NCI-H1105 (cell line): ENCODE results near the gene DCHS1.
A peak's percentile ranks its signal among the peaks of the same experiment; 100 is the strongest.
"Not testable (repeated sequence)": the region's sequence is repeated elsewhere in the genome, so short reads cannot be mapped to it uniquely, and the experiment has no call there.

Experiments used
- DNase-seq: peaks from one replicate; lab custom pipeline; 2025; lab: John Stamatoyannopoulos, UW

DCHS1 gene

GRCh38 chr11:6655790-6656583, at the start of gene DCHS1:
Gene DCHS1 (minus strand): TSS chr11:6655809. CDS start chr11:6641613, 14,196 bp downstream.
- DNase-seq, result peak; percentile 34

- peak; percentile 31 for DNase-seq
These were observed 47.8 kb upstream of the DCHS1 start for GRCh38 chr11:6703247-6704063.

GRCh38 chr11:6701955-6702354, 46.3 kb upstream of the DCHS1 start:
- DNase-seq, result not testable (repeated sequence)

DNA sequence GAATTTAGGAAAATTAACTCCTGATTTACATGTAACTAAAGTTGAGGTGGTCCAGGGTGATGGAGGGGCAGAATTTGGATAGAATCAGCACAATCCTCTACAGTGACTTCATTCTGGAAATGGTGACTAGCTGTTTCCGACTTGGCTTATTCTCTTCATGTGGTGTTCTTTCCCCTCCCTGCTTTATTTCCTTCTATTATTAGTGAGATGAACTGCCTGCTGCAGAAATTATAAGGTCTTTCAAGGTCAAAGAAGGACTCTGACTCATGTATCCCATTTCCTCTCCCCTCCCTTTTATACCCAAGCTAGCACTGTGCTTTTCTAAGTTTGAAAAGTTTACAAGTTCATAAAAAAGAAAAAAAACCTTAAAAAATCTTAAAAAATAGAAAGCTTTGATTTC, 39.8 kb upstream of the DCHS1 start:
- no peak for DNase-seq

GRCh38 chr11:6694229-6694535, 38.6 kb upstream of the DCHS1 start:
- DNase-seq, result no peak

DNA sequence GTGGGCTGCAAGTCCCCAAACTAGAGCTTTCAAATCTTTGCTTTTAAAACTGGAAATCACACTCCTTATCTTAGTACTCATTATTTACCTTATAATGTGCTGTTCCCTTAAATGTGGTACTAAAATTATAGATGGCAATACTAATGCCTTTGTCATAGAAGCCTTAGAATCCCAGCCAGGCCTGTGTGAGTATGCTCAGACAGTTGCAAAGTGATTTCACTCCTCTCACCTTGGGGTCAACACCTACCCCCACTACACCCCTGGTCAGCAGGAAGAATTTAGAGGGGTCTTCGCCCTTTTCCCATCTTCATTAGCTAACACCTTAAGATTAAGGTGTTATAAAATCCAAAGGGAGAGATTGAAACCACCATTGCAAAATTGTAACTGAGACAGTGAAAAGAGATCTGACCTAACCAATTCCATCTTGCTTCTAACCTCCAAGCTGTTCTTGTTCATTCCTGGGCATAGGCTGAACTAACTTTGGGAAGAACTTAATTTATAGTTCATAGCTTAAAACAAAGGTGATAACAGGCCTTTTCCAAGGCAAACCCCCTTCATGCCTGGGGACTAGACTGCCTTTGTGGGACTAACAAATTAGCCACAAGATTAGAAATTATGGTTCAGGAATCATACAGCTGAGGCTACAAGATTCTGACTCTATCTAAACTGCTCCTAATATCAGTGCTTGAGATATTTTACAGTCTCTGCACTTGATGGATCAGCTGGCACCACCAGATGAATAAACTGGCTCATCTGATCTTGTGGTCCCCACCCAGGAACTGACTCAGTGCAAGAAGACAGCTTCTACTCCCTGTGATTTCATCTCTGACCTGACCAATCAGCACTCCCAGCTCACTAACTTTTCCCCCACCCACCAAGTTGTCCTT, 38.0 kb upstream of the DCHS1 start:
- no peak for DNase-seq

GRCh38 chr11:6692128-6692527, 36.5 kb upstream of the DCHS1 start:
- no peak for DNase-seq

DNA sequence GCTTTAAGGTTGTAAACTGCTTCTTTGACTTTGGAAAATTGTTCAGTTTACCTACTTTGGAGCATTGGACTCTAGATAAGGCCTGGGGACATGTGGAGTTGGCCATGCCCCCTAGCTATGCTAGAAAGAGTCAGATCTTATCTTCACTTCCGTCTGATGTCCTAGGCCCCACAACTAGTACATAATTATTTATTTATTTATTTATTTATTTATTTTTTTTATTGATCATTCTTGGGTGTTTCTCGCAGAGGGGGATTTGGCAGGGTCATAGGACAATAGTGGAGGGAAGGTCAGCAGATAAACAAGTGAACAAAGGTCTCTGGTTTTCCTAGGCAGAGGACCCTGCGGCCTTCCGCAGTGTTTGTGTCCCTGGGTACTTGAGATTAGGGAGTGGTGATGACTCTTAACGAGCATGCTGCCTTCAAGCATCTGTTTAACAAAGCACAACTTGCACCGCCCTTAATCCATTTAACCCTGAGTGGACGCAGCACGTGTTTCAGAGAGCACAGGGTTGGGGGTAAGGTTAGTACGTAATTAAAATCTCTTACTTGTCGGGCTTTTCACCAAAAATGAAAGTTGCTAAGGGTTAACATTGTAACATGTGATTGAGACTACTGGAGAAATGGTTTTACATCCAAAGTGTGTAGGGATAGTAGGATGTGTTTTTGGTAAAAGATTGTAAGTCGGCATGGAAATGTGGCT, 35.0 kb upstream of the DCHS1 start:
- not testable (repeated sequence) for DNase-seq

- no peak for DNase-seq
These were observed 32.3 kb upstream of the DCHS1 start for GRCh38 chr11:6687876-6688275.

- DNase-seq, result no peak
These were observed 30.4 kb upstream of the DCHS1 start for GRCh38 chr11:6686006-6686405.

- not testable (repeated sequence) for DNase-seq
These were observed 28.5 kb upstream of the DCHS1 start for GRCh38 chr11:6684068-6684467.

GRCh38 chr11:6682936-6683861, 27.6 kb upstream of the DCHS1 start, which contains the start of gene MRPL17:
Gene MRPL17 (minus strand): TSS chr11:6683340. CDS start chr11:6683296, 44 bp downstream.
- DNase-seq, result peak; percentile 98

- no peak for DNase-seq
These were observed 27.0 kb upstream of the DCHS1 start for GRCh38 chr11:6682591-6682935.

- no peak for DNase-seq
These were observed 26.3 kb upstream of the DCHS1 start for GRCh38 chr11:6681949-6682348.

DNA sequence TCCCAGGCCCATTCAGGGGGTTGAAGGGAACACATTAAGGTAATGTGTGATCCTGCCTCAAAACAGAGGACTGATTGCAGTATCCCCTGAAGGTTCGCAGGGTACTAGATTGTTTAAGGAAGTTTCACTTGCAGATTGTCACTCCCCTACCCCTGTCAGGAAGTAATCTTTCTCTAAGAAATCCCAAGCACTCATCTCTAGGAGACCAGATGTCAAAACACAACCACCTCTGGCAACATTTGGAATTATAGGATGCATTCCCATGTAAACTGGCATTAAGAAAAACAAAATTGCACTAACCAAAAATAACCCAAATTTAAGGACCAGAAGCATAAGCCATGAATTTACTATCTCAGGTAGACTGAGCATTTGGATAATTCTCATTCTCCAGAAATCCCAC, 25.9 kb upstream of the DCHS1 start:
- no peak for DNase-seq

DNA sequence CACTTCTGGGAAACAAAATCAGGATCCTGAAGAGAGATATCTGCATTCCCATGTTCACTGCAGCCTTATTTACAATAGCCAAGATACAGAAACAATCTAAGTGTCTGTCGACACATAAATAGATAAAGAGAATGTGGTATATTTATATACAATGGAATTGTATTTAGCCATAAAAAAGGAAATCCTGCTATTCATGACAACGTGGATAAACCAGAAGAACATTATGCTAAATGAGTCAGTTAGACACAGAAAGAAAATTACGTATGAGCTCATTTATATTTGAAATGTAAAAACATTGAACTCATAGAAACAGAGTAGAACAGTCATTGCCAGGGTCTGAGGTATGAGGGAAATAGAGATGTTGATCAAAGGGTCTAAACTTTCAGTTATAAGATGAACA, 21.4 kb upstream of the DCHS1 start:
- no peak for DNase-seq

DNA sequence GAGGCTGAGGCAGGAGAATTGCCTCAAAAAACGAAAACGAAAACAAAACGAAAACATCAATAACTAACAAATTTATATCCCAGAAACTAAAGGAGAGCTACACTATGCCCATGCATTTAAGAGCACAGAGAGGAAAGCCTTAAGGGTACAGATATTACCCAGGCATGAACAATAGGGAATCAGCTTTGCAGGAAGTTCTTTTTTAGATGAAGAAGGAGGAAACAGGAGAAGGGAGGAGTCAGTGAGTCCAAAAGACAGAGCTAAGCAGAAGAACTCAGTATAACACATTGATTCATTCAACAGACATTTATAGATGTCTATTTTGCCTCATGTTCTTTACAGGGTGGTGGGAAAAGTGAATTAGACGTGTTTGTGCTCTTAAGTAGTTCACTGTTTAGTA, 19.3 kb upstream of the DCHS1 start:
- no peak for DNase-seq

DNA sequence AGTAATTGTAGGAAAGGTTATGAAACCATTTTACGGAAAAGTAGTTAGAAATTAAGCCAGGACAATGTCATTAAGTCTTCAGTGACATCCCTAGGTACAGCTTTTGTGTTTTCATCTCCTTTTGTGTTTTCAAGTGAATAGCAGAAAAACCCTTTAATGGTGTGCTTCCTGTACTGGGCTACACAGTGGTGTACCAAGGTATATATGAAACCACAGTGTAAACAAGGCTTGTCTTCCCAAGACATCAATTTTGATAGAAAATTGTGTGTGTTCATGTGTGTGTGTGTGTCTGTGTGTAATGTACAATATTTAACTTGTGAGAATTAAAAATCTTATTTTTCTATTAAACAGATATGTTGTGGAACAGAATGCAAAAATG, 18.6 kb upstream of the DCHS1 start:
- no peak for DNase-seq

GRCh38 chr11:6673523-6674218, 18.1 kb upstream of the DCHS1 start:
- no peak for DNase-seq

- no peak for DNase-seq
These were observed 16.4 kb upstream of the DCHS1 start for GRCh38 chr11:6671991-6672390.
